HepG2 (cell line): ENCODE results near the gene KATNB1. TPM values are rescaled to one million over a fixed set of nuclear protein-coding genes. Genes with fewer than 3 reads are reported as not detected.

Experiments used
- BATF2 ChIP-seq: sonication (generic); formaldehyde crosslinking; IDR thresholded peaks from 2 replicates; pipeline ENCODE4 v1.8.0; 2022; ENCODE audit warnings: mild to moderate bottlenecking, missing genetic modification reagents, moderate library complexity
- CBFB ChIP-seq: sonication (generic); formaldehyde crosslinking; IDR thresholded peaks from 2 replicates; pipeline ENCODE4 v1.4.0; 2020; ENCODE audit warnings: missing genetic modification reagents
- CHD2 ChIP-seq: IDR thresholded peaks from 2 replicates; pipeline ENCODE4 v1.6.1; 2011; ENCODE audit warnings: low read depth, low read length, improper control_type of control experiment
- EED ChIP-seq: sonication (generic); formaldehyde crosslinking; IDR thresholded peaks from 2 replicates; pipeline ENCODE4 v1.5.0; 2020; ENCODE audit warnings: mild to moderate bottlenecking, missing genetic modification reagents
- FOXO1 ChIP-seq: sonication (generic); formaldehyde crosslinking; IDR thresholded peaks from 2 replicates; pipeline ENCODE4 v1.4.0; 2020; ENCODE audit warnings: missing genetic modification reagents
- GTF3A ChIP-seq: sonication (generic); formaldehyde crosslinking; conservative IDR thresholded peaks from 2 replicates; pipeline ENCODE4 v1.4.0; 2020; ENCODE audit warnings: mild to moderate bottlenecking, missing genetic modification reagents
- KAT8 ChIP-seq: IDR thresholded peaks from 2 replicates; pipeline ENCODE4 v1.6.1; 2016; ENCODE audit warnings: missing genetic modification reagents, missing compliant biosample characterization
- KMT2A ChIP-seq: sonication (generic); formaldehyde crosslinking; IDR thresholded peaks from 2 replicates; pipeline ENCODE4 v1.4.0; 2020; ENCODE audit warnings: missing genetic modification reagents
- NKX3-1 ChIP-seq: sonication (generic); formaldehyde crosslinking; IDR thresholded peaks from 2 replicates; pipeline ENCODE4 v1.5.0; 2020; ENCODE audit warnings: missing genetic modification reagents
- PAXIP1 ChIP-seq: sonication (generic); formaldehyde crosslinking; conservative IDR thresholded peaks from 2 replicates; pipeline ENCODE4 v1.4.0; 2020; ENCODE audit warnings: mild to moderate bottlenecking, missing genetic modification reagents, moderate library complexity
- RBM39 ChIP-seq: fragments of 200-400 bp; formaldehyde crosslinking; IDR thresholded peaks from one replicate; pipeline ENCODE4 v1.6.1; 2018; ENCODE audit warnings: antibody characterized with exemption, mild to moderate bottlenecking, low read depth, low read length; ENCODE audit not compliant: poor library complexity, severe bottlenecking
- SETDB1 ChIP-seq: sonication (generic); formaldehyde crosslinking; IDR thresholded peaks from 2 replicates; pipeline ENCODE4 v1.5.1; 2020; ENCODE audit warnings: missing genetic modification reagents, mild to moderate bottlenecking, borderline replicate concordance
- SIX4 ChIP-seq: sonication (generic); formaldehyde crosslinking; IDR thresholded peaks from 2 replicates; pipeline ENCODE4 v1.4.0; 2020; ENCODE audit warnings: missing genetic modification reagents
- SOX13 ChIP-seq, 3 experiments: fragments of 450-650 bp in 1 of 3; sonication (generic) in 1 of 3; formaldehyde crosslinking in 1 of 3; IDR thresholded peaks in 2 of 3; conservative IDR thresholded peaks in 1 of 3; 2 replicates each; pipeline versions ENCODE4 v1.5.0 to v1.6.1; 2016 to 2020; ENCODE audit warnings: antibody characterized with exemption in 1 of 3, mild to moderate bottlenecking in 1 of 3, missing compliant biosample characterization in 1 of 3, missing genetic modification reagents in 1 of 3, moderate library complexity in 1 of 3
- TSC22D2 ChIP-seq: sonication (generic); formaldehyde crosslinking; IDR thresholded peaks from 2 replicates; pipeline ENCODE4 v1.5.1; 2020; ENCODE audit warnings: missing genetic modification reagents, mild to moderate bottlenecking, borderline replicate concordance
- ZBTB43 ChIP-seq: sonication (generic); formaldehyde crosslinking; conservative IDR thresholded peaks from 2 replicates; pipeline ENCODE4 v1.4.0; 2020; ENCODE audit warnings: missing genetic modification reagents
- ZNF280D ChIP-seq: sonication (generic); formaldehyde crosslinking; IDR thresholded peaks from 2 replicates; pipeline ENCODE4 v1.5.1; 2020; ENCODE audit warnings: mild to moderate bottlenecking, missing genetic modification reagents
- ZNF749 ChIP-seq: sonication (generic); formaldehyde crosslinking; IDR thresholded peaks from 2 replicates; pipeline ENCODE4 v1.8.0; 2022; ENCODE audit warnings: mild to moderate bottlenecking, missing genetic modification reagents, moderate library complexity, borderline replicate concordance
- ZNF792 ChIP-seq: IDR thresholded peaks from 2 replicates; pipeline ENCODE4 v1.6.1; 2016
- ZNF816 ChIP-seq: sonication (generic); formaldehyde crosslinking; IDR thresholded peaks from 2 replicates; pipeline ENCODE4 v1.8.0; 2022; ENCODE audit warnings: missing genetic modification reagents, mild to moderate bottlenecking, borderline replicate concordance
- polyA plus RNA-seq, 8 experiments: library from polyadenylated mRNA; depleted of rRNA in 3 of 8; stranded (reverse) in 7 of 8; unstranded in 1 of 8; fragments of >200 nt; fragmentation: Illumina TruSeq in 4 of 8; extraction: Trizol in 4 of 8; gene quantifications; 2 replicates each; pipeline versions ENCODE4 v1.2.1 to v1.2.3, GENCODE V29; 2011 to 2016; ENCODE audit warnings: low read depth in 4 of 8, missing spikeins in 1 of 8, mixed read lengths in 1 of 8; ENCODE audit not compliant: insufficient read depth in 1 of 8
- total RNA-seq, 5 experiments: library from RNA; depleted of rRNA; stranded (reverse); fragments of >200 nt; fragmentation: Illumina TruSeq; extraction: Trizol; gene quantifications; 2 replicates each; pipeline ENCODE4 v1.2.3, GENCODE V29; 2016; ENCODE audit warnings: low read depth in 1 of 5

The KATNB1 gene
- total and polyA plus RNA-seq, 2 of the 13 experiments (the other 11 are each of a cell fraction or from before 2014, with no cell fraction given) = 31.5 to 43.5 TPM

GRCh38 chr16:57734925-57735754 is 430 bp upstream of the KATNB1 start (continued):
- TF ChIP-seq ZNF280D (CRISPR knock-in tag) = no peak
- TF ChIP-seq PAXIP1 (CRISPR knock-in tag) = peak; percentile 56
- TF ChIP-seq CHD2 = peak; percentile 74
- no peak for TF ChIP-seq SOX13 (IDR thresholded peaks at IDR 0.05)
- TF ChIP-seq SOX13 (CRISPR knock-in tag; conservative IDR thresholded peaks at IDR 0.05 in 1 of 2, IDR thresholded peaks at IDR 0.05 in 1 of 2) = peak in 1 of 2 experiments; percentile 20; a peak in 1 of 4 replicates
- TF ChIP-seq ZNF792 (CRISPR knock-in tag) = no peak; the same call in 1 of the 2 replicates
- 0 out of 2 replicates have a peak, but pooled peaks have one; percentile 28 for TF ChIP-seq CBFB (CRISPR knock-in tag)
- no peak; the same call in 1 of the 2 replicates for TF ChIP-seq KMT2A (CRISPR knock-in tag)
- TF ChIP-seq FOXO1 (CRISPR knock-in tag) = no peak; the same call in none of the 2 replicates
- no peak for TF ChIP-seq BATF2 (CRISPR knock-in tag)
- TF ChIP-seq KAT8 (CRISPR knock-in tag) = peak; percentile 88
- no peak for TF ChIP-seq SETDB1 (CRISPR knock-in tag)
- no peak; the same call in 1 of the 2 replicates for TF ChIP-seq NKX3-1
- TF ChIP-seq EED (CRISPR knock-in tag) = no peak
- peak; percentile 65 for TF ChIP-seq RBM39
- peak; percentile 63; the same call in 1 of the 2 replicates for TF ChIP-seq ZNF749 (CRISPR knock-in tag)
- no peak for TF ChIP-seq ZBTB43 (CRISPR knock-in tag)
- no peak for TF ChIP-seq GTF3A
- TF ChIP-seq ZNF816 = no peak
- TF ChIP-seq SIX4 (CRISPR knock-in tag) = peak; percentile 43
- no peak for TF ChIP-seq TSC22D2
